CD14-positive monocyte (primary cell): ENCODE measurements around the gene SELENOK. TPM values are rescaled to one million over a fixed set of nuclear protein-coding genes. Genes with fewer than 3 reads are reported as not detected.

Source experiments
- DNase-seq, 3 donors: peaks; one replicate each; pipeline ENCODE4 v3.0.0-alpha.2; 2011 to 2022
- H2AFZ ChIP-seq: 2 replicates; pipeline ENCODE4 v1.6.0; 2012; ENCODE audit warnings: mild to moderate bottlenecking, low read depth, low read length, inconsistent platforms; ENCODE audit not compliant: insufficient read depth, poor library complexity, severe bottlenecking
- H3K27ac ChIP-seq, 2 donors: 1 replicate in 1 of 2; 2 replicates in 1 of 2; pipeline ENCODE4 v1.5.1; 2012 to 2013; ENCODE audit warnings: low read length in 2 of 2, control low read depth in 1 of 2, inconsistent platforms in 1 of 2, low read depth in 1 of 2, mild to moderate bottlenecking in 1 of 2
- H3K27me3 ChIP-seq, 2 donors: one replicate each; pipeline versions ENCODE4 v1.6.0 to v1.6.1; 2011 to 2013; ENCODE audit warnings: low read length in 2 of 2; ENCODE audit not compliant: control insufficient read depth in 2 of 2, insufficient read depth in 2 of 2
- H3K36me3 ChIP-seq, 2 donors: replicated peaks in 1 of 2; 1 replicate in 1 of 2; 2 replicates in 1 of 2; pipeline versions ENCODE4 v1.5.1 to v1.6.1; 2012 to 2013; ENCODE audit warnings: low read length in 2 of 2, control low read depth in 1 of 2, inconsistent platforms in 1 of 2, mild to moderate bottlenecking in 1 of 2; ENCODE audit not compliant: insufficient read depth in 2 of 2, control insufficient read depth in 1 of 2
- H3K4me1 ChIP-seq, 2 donors: 1 replicate in 1 of 2; 2 replicates in 1 of 2; pipeline versions ENCODE4 v1.5.1 to v1.6.1; 2012 to 2013; ENCODE audit warnings: low read length in 2 of 2, control low read depth in 1 of 2, inconsistent platforms in 1 of 2, mild to moderate bottlenecking in 1 of 2, moderate library complexity in 1 of 2; ENCODE audit not compliant: insufficient read depth in 2 of 2, control insufficient read depth in 1 of 2
- H3K4me2 ChIP-seq: replicated peaks from 2 replicates; pipeline ENCODE3; 2012; ENCODE audit warnings: low read length, moderate library complexity, mild to moderate bottlenecking; ENCODE audit not compliant: poor library complexity, severe bottlenecking; ENCODE audit errors: extremely low read depth
- H3K4me3 ChIP-seq, 3 experiments: fragments of 200-600 bp in 1 of 3; sonication (generic) in 1 of 3; replicated peaks in 1 of 3; 1 replicate in 2 of 3; 2 replicates in 1 of 3; pipeline ENCODE4 v1.5.1; 2011 to 2013; ENCODE audit warnings: low read length in 3 of 3, mild to moderate bottlenecking in 3 of 3, control low read depth in 2 of 3, low read depth in 2 of 3, inconsistent platforms in 1 of 3, moderate library complexity in 1 of 3
- H3K79me2 ChIP-seq: 2 replicates; pipeline ENCODE4 v1.6.0; 2012; ENCODE audit warnings: mild to moderate bottlenecking, control low read depth, inconsistent platforms, low read length, moderate library complexity; ENCODE audit not compliant: insufficient read depth
- H3K9ac ChIP-seq: 2 replicates; pipeline ENCODE4 v1.6.0; 2017; ENCODE audit warnings: low read length, mild to moderate bottlenecking; ENCODE audit not compliant: insufficient read depth, poor library complexity, severe bottlenecking
- H3K9me3 ChIP-seq, 2 donors: replicated peaks in 1 of 2; 1 replicate in 1 of 2; 2 replicates in 1 of 2; pipeline versions ENCODE4 v1.5.1 to v1.6.1; 2012 to 2013; ENCODE audit warnings: low read length in 2 of 2, control low read depth in 1 of 2; ENCODE audit not compliant: control insufficient read depth in 1 of 2, insufficient read depth in 1 of 2
- H4K20me1 ChIP-seq: 2 replicates; pipeline ENCODE4 v1.6.0; 2012; ENCODE audit warnings: mild to moderate bottlenecking, low read length, control low read depth, moderate library complexity; ENCODE audit not compliant: insufficient read depth
- H3K27ac Mint-ChIP-seq, 7 donors: one replicate each; pipeline ENCODE4 v1.8.0; 2020; ENCODE audit warnings: mild to moderate bottlenecking in 7 of 7, mixed read lengths in 7 of 7, moderate library complexity in 6 of 7, inconsistent platforms in 2 of 7
- H3K27me3 Mint-ChIP-seq, 3 donors: one replicate each; pipeline ENCODE4 v1.8.0; 2021 to 2022; ENCODE audit warnings: low read depth in 3 of 3, mild to moderate bottlenecking in 3 of 3, mixed read lengths in 3 of 3, moderate library complexity in 3 of 3, inconsistent platforms in 1 of 3
- H3K36me3 Mint-ChIP-seq, 2 donors: one replicate each; pipeline ENCODE4 v1.8.0; 2020; ENCODE audit warnings: mixed read lengths in 2 of 2, inconsistent platforms in 1 of 2, mild to moderate bottlenecking in 1 of 2
- H3K4me1 Mint-ChIP-seq: one replicate; pipeline ENCODE4 v1.8.0; 2020; ENCODE audit warnings: mild to moderate bottlenecking, mixed read lengths
- H3K4me3 Mint-ChIP-seq, 2 donors: one replicate each; pipeline ENCODE4 v1.8.0; 2020; ENCODE audit warnings: mild to moderate bottlenecking in 2 of 2, mixed read lengths in 2 of 2, moderate library complexity in 1 of 2
- H3K9me3 Mint-ChIP-seq, 7 donors: one replicate each; pipeline ENCODE4 v1.8.0; 2020 to 2022; ENCODE audit warnings: mixed read lengths in 7 of 7, mild to moderate bottlenecking in 6 of 7, moderate library complexity in 6 of 7, inconsistent platforms in 2 of 7
- WGBS: methylation state at CpG from one replicate; pipeline ENCODE4 v1.1.5; 2013; ENCODE audit warnings: missing lambda C conversion rate; ENCODE audit not compliant: insufficient coverage; 5-methylcytosine and 5-hydroxymethylcytosine counted together
- intact Hi-C, 2 donors: fragments of 100-400 bp; cut with micrococcal nuclease; formaldehyde crosslinking; loops; one replicate each; pipeline versions ENCODE4 v1.15.0 to v1.15.1; 2023
- polyA plus RNA-seq, 3 donors: library from polyadenylated mRNA; depleted of rRNA in 1 of 3; unstranded in 2 of 3; stranded (reverse) in 1 of 3; fragments of 300-500 nt in 2 of 3; fragments of >200 nt in 1 of 3; fragmentation: Illumina TruSeq in 2 of 3; gene quantifications; 1 replicate in 2 of 3; 2 replicates in 1 of 3; pipeline ENCODE4 v1.2.3, GENCODE V29; 2012 to 2021
- TF ChIP-seq, protein P1 (sequence below): fragments of 200-600 bp; IDR thresholded peaks from one replicate; pipeline ENCODE4 v1.8.0; 2022; ENCODE audit warnings: antibody characterized with exemption, mild to moderate bottlenecking

Gene SELENOK
- polyA plus RNA-seq, 3 donors, result 96.4 to 117 (median 105) TPM

DNA sequence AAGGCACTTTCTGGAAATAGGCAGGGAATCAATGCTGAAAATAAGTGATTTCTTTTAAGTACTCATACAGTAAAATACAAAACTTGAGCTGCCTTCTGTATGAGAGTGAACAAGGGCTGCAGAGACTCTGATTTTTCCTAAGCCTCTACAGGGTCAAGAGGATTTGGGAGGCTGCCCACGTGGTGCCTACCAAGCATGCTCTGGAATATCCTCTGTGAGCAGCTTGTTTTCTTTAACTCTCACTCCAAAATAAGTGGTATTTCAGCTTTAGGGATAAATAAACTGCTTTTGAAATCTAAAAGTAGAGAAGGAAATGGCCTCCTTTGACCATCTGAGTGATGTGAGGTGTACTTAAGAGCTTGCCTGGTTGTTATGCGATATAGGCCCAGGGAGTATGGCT, 8.1 kb upstream of the SELENOK start:
- Histone ChIP-seq H3K27ac (no peak overlapping the region), H3K4me1 (no peaks in the 10 kb centered on the region), H3K36me3 (no peaks in the 10 kb centered on the region), H3K4me3 (no peak overlapping the region), H3K9me3 (peaks cover 0 to 1% of the 10 kb centered on the region in 2 donors), H3K9ac (no peak overlapping the region), H4K20me1 (no peaks in the 10 kb centered on the region), H3K27me3 (peaks cover 31 to 61% of the 10 kb centered on the region in 2 donors), H3K79me2 (no peaks in the 10 kb centered on the region), H3K4me2 (no peak overlapping the region), H2AFZ (no peak overlapping the region)
- peaks cover 0 to 3% (median 0%) of the 10 kb centered on the region in 7 donors for H3K9me3 Mint-ChIP-seq
- H3K4me1 Mint-ChIP-seq, result no peaks in the 10 kb centered on the region
- H3K27ac Mint-ChIP-seq, result no peak overlapping the region
- TF ChIP-seq, protein P1, sequence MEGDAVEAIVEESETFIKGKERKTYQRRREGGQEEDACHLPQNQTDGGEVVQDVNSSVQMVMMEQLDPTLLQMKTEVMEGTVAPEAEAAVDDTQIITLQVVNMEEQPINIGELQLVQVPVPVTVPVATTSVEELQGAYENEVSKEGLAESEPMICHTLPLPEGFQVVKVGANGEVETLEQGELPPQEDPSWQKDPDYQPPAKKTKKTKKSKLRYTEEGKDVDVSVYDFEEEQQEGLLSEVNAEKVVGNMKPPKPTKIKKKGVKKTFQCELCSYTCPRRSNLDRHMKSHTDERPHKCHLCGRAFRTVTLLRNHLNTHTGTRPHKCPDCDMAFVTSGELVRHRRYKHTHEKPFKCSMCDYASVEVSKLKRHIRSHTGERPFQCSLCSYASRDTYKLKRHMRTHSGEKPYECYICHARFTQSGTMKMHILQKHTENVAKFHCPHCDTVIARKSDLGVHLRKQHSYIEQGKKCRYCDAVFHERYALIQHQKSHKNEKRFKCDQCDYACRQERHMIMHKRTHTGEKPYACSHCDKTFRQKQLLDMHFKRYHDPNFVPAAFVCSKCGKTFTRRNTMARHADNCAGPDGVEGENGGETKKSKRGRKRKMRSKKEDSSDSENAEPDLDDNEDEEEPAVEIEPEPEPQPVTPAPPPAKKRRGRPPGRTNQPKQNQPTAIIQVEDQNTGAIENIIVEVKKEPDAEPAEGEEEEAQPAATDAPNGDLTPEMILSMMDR, result no peak
- DNase-seq, result no peak
- WGBS, result no CpG with 5 or more reads among the region's 2 CpGs
- H3K27me3 Mint-ChIP-seq, result peaks cover 11 to 39% (median 34%) of the 10 kb centered on the region in 3 donors
- intact Hi-C loops, result loop anchor here in 1 of 2 donors (5.0 kb wide), 1 partner anchor 547 kb away; no protein-coding TSS in a partner anchor
- H3K36me3 Mint-ChIP-seq, result no peaks in the 10 kb centered on the region
- no peak overlapping the region for H3K4me3 Mint-ChIP-seq

- Histone ChIP-seq H3K79me2 (peaks cover 41% of the 10 kb centered on the region), H3K27ac (peak overlapping the region; percentile 74 to 92), H3K4me1 (peaks cover 19 to 22% of the 10 kb centered on the region in 2 donors), H4K20me1 (peaks cover 4% of the 10 kb centered on the region), H3K4me2 (peak overlapping the region; percentile 45), H2AFZ (peak overlapping the region; percentile 60), H3K27me3 (peaks cover 29 to 41% of the 10 kb centered on the region in 2 donors), H3K36me3 (peaks cover 7 to 13% of the 10 kb centered on the region in 2 donors), H3K4me3 (peak overlapping the region; percentile 28 to 92 (median 34)), H3K9ac (peak overlapping the region; percentile 42), H3K9me3 (no peaks in the 10 kb centered on the region)
- WGBS, result 78% methylated on average over 3 of the region's 4 CpGs
- Mint-ChIP-seq H3K27ac (peak overlapping the region; percentile 95 to 99 (median 98)), H3K4me3 (peak overlapping the region; percentile 83 to 85), H3K36me3 (peaks cover 20 to 35% of the 10 kb centered on the region in 2 donors), H3K9me3 (peaks cover 0 to 12% (median 2%) of the 10 kb centered on the region in 7 donors), H3K27me3 (peaks cover 9 to 27% (median 26%) of the 10 kb centered on the region in 3 donors), H3K4me1 (peaks cover 26% of the 10 kb centered on the region)
- DNase-seq, result peak in 1 of 3 donors; percentile 10
- TF ChIP-seq, protein P1, result no peak
- intact Hi-C loops, result loop anchor here in 1 of 2 donors (5.0 kb wide), 1 partner anchor 545 kb away; the partner anchor contains the start of gene DCP1A
These were observed 603 bp upstream of the SELENOK start for GRCh38 chr3:53892286-53892637.
